ENCODE measurements around the gene LMTK2.

Gene LMTK2

DNA sequence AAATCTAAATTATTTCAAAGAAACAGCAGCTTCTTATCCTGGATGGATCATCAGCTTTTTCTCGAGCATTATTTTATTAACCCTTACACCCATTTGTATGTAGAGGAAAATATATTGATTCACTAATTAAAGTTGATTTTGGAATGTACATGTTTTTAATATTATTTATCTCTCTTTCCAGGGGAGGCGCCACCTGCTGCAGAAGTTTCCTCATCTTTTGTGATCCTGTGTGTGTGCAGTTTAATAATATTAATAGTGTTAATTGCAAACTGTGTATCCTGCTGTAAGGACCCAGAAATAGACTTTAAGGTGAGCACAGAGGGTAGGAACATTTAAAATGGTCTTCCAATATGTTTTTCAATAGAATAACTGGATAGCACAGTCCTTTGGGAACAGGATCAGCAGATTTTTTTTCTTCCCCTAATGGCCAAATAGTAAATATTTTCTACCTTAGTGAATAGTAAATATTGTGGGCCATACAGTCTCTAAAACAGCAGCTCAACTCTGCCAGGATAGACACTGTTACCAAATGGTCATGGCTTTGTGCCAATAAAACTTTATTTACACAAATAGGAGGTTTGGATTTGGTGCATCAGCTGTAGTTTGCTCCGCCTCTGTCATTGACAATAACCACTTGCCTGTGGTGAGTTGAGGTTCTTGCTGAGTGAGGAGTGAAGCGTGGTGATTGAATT is 30.6 kb downstream of the LMTK2 start:
- no peak for DNase-seq (ENCODE audit: low spot score)
- TF ChIP-seq, protein P1, sequence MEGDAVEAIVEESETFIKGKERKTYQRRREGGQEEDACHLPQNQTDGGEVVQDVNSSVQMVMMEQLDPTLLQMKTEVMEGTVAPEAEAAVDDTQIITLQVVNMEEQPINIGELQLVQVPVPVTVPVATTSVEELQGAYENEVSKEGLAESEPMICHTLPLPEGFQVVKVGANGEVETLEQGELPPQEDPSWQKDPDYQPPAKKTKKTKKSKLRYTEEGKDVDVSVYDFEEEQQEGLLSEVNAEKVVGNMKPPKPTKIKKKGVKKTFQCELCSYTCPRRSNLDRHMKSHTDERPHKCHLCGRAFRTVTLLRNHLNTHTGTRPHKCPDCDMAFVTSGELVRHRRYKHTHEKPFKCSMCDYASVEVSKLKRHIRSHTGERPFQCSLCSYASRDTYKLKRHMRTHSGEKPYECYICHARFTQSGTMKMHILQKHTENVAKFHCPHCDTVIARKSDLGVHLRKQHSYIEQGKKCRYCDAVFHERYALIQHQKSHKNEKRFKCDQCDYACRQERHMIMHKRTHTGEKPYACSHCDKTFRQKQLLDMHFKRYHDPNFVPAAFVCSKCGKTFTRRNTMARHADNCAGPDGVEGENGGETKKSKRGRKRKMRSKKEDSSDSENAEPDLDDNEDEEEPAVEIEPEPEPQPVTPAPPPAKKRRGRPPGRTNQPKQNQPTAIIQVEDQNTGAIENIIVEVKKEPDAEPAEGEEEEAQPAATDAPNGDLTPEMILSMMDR (IDR thresholded peaks at IDR 0.05; ENCODE audit: extremely low read depth, missing control alignments) = no peak

DNA sequence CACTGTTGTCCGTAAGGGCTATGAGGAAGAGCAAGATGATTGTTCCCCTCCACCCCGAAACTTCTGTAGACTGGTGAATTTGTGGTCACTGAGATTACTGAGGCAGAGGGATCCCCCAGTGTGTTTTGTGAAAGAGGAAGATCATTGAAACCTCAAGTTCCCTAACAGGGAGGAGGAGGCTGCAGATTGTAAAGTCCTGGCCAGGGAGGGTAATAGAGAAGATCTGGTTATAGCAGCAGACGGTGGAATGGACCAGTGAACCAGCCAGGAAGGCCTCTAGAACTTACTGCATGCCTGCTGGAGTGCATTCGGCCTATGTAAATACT is 31.1 kb downstream of the LMTK2 start:
- TF ChIP-seq, protein P1 (IDR thresholded peaks at IDR 0.05; ENCODE audit: extremely low read depth, missing control alignments) = no peak
- DNase-seq (ENCODE audit: low spot score) = peak; percentile 49

DNA sequence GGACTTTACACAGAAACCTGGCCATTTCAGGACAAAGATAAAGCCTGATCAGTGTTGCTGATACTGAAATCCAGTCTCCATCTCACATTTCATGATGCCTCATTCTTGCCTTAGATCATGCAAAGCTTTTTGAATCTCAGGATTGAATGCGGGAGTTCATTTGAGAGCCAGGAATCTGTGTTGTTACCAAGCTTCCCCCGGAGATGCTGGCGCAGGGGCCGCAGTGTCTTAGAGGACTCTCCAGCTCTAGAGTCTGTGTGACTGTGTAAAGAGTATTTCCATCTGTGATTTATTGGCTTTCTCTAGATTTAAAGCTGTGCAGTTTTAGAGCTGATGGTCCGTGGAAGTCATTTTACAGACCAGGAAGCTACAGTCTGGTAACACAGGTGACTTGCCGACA is 32.0 kb downstream of the LMTK2 start:
- TF ChIP-seq, protein P1 (IDR thresholded peaks at IDR 0.05; ENCODE audit: extremely low read depth, missing control alignments) = no peak
- no peak for DNase-seq (ENCODE audit: low spot score)

DNA sequence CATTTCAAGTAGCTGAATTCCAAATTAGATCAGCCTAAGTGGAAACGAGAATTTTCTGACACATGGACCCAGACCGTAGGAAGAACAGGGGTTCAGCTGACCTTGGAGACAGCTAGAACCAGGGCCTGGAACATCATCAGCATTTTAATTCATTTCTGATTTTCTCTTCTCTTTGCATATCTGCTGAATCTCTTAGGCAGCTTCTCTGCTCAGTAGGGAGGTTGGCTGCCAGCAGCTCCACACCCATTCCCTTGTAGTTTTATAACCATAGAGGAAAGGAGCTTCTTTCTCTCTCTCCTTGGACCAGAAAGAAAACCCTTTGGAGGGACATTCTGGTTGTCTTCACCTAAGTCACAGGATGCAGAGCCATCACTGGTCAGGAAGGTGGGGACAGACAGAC is 36.0 kb downstream of the LMTK2 start:
- TF ChIP-seq, protein P1 (IDR thresholded peaks at IDR 0.05; ENCODE audit: extremely low read depth, missing control alignments) = no peak
- DNase-seq (ENCODE audit: low spot score) = no peak

DNA sequence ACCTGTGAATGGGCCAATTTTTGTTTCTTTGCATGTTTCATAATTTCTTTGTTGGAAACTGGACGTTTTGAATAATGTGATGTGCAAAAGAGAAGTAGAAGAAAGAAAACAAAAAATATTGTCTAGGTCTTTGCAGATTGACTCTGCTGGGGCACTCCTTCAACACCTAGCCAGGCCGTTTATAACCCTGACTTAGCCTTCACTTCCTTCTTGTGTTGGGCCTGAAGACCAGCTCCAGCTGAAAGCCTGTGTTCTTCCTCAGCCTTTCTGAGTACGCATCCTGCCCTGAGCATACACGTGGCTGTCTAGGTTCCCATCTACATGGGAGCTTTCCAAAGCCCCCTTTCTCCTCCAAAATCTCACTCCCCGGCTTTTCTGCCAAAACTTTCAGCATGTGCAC is 41.9 kb downstream of the LMTK2 start:
- TF ChIP-seq, protein P1 (IDR thresholded peaks at IDR 0.05; ENCODE audit: extremely low read depth, missing control alignments) = no peak
- DNase-seq (ENCODE audit: low spot score) = no peak

DNA sequence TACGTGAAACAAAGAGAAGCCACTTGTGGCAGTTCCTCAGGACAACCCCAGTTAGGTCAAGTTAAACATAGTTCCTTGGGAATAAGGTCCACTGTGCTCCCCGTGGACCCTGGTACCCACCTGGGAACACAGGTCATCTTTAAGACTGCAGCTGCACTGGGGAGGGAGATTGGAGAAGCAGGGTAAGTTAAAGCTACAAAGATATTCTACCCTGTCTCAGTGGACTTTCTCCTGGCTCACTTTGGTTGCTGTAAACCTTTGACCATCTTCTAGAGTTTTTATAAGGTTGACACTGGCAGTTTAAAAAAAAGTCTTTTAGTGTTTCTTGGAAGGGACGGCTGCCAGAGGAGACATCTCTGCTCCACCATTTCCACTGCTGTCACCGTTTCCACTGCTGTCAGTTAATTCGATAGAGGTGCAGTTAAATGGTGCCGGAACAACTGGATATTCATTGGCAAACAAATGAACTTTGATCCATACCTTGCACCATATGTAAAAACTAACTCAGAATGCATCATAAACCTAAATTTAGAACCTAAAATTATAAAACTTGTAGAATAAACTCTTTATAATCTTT is 42.5 kb downstream of the LMTK2 start:
- DNase-seq (ENCODE audit: low spot score) = no peak
- TF ChIP-seq, protein P1 (IDR thresholded peaks at IDR 0.05; ENCODE audit: extremely low read depth, missing control alignments) = no peak

DNA sequence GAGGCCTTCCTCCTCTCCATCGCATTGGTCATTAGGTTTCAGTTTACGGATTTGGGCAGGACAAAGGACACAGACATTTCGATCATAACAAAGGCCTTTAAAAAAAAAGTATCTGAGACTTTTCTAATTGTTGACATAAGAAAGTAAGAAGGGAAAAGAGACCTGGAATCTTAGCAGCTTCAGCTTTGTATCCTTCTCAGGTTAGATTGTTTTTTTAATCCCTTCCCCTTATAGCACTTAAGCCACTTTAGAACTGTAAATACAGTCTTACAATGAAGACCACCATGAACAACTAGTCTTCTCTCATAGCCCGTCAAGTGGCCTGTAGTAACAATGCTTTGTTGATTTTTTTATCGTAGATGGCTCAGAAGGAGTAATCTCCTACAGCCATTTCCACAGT is 45.2 kb downstream of the LMTK2 start:
- TF ChIP-seq, protein P1 (IDR thresholded peaks at IDR 0.05; ENCODE audit: extremely low read depth, missing control alignments) = no peak
- no peak for DNase-seq (ENCODE audit: low spot score)
